ENCODE results near the gene PTPRD.

PTPRD gene

DNA sequence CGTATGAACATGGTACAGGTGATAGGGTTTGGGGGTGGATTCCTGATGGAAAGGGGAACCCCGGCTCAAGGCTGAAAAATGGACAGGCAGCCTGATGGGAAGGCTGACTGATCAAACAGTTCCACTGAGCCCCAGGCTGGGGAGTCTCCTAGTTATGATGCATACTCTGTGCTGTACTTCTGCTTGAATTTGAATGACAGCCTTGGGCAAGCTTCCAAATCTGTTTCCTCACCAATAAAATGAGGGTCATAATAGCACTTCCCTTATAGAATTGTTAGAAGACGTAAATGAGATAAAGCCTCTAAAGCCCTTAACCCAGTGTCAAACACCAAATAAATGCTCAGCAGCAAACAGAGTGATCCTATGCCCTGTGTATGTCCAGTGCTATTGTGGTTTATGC is 2334.8 kb downstream of the PTPRD start:
- Histone ChIP-seq H4K20me1 (ENCODE audit: insufficient read depth) (no peaks in the 10 kb centered on the region), H3K27me3 (ENCODE audit: insufficient read depth, low read depth) (no peaks in the 10 kb centered on the region), H3K4me1 (ENCODE audit: low read depth, poor library complexity, severe bottlenecking) (no peaks in the 10 kb centered on the region), H3K79me2 (ENCODE audit: insufficient read depth, low read depth) (no peaks in the 10 kb centered on the region), H3K4me3 (IDR thresholded peaks at IDR 0.05; ENCODE audit: insufficient read depth, low read depth, low read length) (no peak overlapping the region), H2AFZ (ENCODE audit: low read depth) (no peak overlapping the region), H3K9ac (no peak overlapping the region), H3K4me2 (no peak overlapping the region), H3K36me3 (ENCODE audit: insufficient read depth) (no peaks in the 10 kb centered on the region), H3K27ac (no peak overlapping the region)
- TF ChIP-seq, protein P1, sequence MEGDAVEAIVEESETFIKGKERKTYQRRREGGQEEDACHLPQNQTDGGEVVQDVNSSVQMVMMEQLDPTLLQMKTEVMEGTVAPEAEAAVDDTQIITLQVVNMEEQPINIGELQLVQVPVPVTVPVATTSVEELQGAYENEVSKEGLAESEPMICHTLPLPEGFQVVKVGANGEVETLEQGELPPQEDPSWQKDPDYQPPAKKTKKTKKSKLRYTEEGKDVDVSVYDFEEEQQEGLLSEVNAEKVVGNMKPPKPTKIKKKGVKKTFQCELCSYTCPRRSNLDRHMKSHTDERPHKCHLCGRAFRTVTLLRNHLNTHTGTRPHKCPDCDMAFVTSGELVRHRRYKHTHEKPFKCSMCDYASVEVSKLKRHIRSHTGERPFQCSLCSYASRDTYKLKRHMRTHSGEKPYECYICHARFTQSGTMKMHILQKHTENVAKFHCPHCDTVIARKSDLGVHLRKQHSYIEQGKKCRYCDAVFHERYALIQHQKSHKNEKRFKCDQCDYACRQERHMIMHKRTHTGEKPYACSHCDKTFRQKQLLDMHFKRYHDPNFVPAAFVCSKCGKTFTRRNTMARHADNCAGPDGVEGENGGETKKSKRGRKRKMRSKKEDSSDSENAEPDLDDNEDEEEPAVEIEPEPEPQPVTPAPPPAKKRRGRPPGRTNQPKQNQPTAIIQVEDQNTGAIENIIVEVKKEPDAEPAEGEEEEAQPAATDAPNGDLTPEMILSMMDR (conservative IDR thresholded peaks at IDR 0.05; ENCODE audit: low read depth, low read length): no peak

DNA sequence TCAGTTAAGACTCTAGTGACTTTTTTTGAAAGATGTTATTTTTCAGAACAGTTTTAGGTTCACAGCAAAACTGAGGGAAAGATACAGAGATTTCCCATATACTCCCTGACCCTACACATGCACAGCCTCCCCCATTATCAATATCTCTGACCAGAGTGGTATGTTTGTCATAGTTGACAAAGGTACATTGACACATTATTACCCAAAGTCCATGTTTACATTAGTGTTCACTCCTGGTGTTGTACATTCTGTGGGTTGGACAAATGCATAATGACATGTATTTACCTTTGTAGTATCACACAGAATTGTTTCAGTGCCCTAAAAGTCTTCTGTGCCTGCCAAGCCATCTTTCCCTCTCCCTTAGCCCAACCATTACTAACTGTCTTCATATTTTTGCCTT is 2342.6 kb downstream of the PTPRD start:
- Histone ChIP-seq H4K20me1 (ENCODE audit: insufficient read depth) (no peaks in the 10 kb centered on the region), H3K9ac (no peak overlapping the region), H3K4me3 (IDR thresholded peaks at IDR 0.05; ENCODE audit: insufficient read depth, low read depth, low read length) (no peak overlapping the region), H3K27me3 (ENCODE audit: insufficient read depth, low read depth) (no peaks in the 10 kb centered on the region), H3K79me2 (ENCODE audit: insufficient read depth, low read depth) (no peaks in the 10 kb centered on the region), H3K4me2 (no peak overlapping the region), H3K36me3 (ENCODE audit: insufficient read depth) (no peaks in the 10 kb centered on the region), H3K27ac (no peak overlapping the region), H2AFZ (ENCODE audit: low read depth) (no peak overlapping the region), H3K4me1 (ENCODE audit: low read depth, poor library complexity, severe bottlenecking) (no peaks in the 10 kb centered on the region)
- TF ChIP-seq, protein P1 (conservative IDR thresholded peaks at IDR 0.05; ENCODE audit: low read depth, low read length): no peak

DNA sequence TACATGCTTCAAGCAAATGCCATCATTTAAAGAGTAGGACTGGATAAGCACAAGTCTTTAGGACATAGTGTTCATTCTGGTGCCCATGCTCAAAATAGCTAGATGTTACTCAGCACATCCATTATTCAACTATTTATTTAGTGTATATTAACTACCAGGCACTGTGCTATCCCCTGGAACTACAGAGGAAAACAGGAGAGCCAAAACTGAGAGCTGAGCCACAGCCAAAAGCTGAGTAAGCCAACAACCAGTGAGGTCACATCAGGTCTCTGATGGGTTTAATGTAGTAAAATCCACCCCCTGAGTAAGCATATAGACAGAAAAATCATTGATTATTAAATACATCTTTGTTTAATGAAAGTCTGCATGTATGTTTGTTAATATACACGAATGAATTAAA is 2343.9 kb downstream of the PTPRD start:
- Histone ChIP-seq H3K27me3 (ENCODE audit: insufficient read depth, low read depth) (no peaks in the 10 kb centered on the region), H3K4me3 (IDR thresholded peaks at IDR 0.05; ENCODE audit: insufficient read depth, low read depth, low read length) (no peak overlapping the region), H2AFZ (ENCODE audit: low read depth) (no peak overlapping the region), H3K36me3 (ENCODE audit: insufficient read depth) (no peaks in the 10 kb centered on the region), H3K9ac (no peak overlapping the region), H3K27ac (no peak overlapping the region), H3K4me1 (ENCODE audit: low read depth, poor library complexity, severe bottlenecking) (no peaks in the 10 kb centered on the region), H3K79me2 (ENCODE audit: insufficient read depth, low read depth) (no peaks in the 10 kb centered on the region), H4K20me1 (ENCODE audit: insufficient read depth) (no peaks in the 10 kb centered on the region), H3K4me2 (no peak overlapping the region)
- TF ChIP-seq, protein P1 (conservative IDR thresholded peaks at IDR 0.05; ENCODE audit: low read depth, low read length): no peak

DNA sequence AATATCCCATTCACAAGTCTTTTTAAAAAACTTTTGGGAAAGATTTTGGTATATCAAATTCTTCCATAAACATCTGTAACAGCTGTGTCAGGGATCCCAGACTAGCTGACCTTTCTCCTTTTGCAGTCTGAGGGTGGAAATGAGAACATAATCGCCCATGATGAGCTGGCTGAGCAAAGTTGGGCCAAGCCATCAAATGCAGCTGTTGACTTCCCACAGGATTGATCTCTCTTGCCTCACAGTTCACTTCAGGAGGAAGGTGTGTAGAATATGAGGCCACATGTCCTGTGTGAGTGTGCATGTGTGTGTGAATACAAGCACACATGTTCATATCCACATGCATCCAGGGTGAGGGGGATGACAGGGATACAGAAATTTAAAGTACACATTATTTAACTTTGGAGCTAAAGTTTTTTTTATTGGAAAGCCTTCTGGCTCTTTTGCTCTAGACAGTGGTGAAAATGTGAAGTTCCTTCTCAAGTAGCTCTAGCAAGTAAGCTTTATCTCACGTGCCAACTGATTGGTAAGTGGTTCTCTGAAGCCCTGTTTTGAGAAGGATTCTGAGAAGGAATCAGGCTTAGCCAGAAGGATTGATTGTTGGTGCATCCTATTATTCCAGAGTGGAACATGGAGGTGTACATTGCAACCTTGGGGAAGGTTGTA is 2344.5 kb downstream of the PTPRD start:
- Histone ChIP-seq H3K36me3 (ENCODE audit: insufficient read depth) (no peaks in the 10 kb centered on the region), H3K79me2 (ENCODE audit: insufficient read depth, low read depth) (no peaks in the 10 kb centered on the region), H3K9ac (no peak overlapping the region), H3K4me2 (no peak overlapping the region), H3K27me3 (ENCODE audit: insufficient read depth, low read depth) (no peaks in the 10 kb centered on the region), H3K27ac (no peak overlapping the region), H3K4me1 (ENCODE audit: low read depth, poor library complexity, severe bottlenecking) (no peaks in the 10 kb centered on the region), H2AFZ (ENCODE audit: low read depth) (no peak overlapping the region), H4K20me1 (ENCODE audit: insufficient read depth) (no peaks in the 10 kb centered on the region), H3K4me3 (IDR thresholded peaks at IDR 0.05; ENCODE audit: insufficient read depth, low read depth, low read length) (no peak overlapping the region)
- TF ChIP-seq, protein P1 (conservative IDR thresholded peaks at IDR 0.05; ENCODE audit: low read depth, low read length): no peak

All from KMS-11 (cell line).